ENCODE data around the gene MRC2. TPM values are rescaled to one million over a fixed set of nuclear protein-coding genes. Genes with fewer than 3 reads are reported as not detected.

The MRC2 gene
- total and polyA plus RNA-seq, 9 of the 15 experiments (the other 6 are each of a cell fraction or from before 2014, with no cell fraction given): 0.28 to 11.5 (median 6.6) TPM

DNA sequence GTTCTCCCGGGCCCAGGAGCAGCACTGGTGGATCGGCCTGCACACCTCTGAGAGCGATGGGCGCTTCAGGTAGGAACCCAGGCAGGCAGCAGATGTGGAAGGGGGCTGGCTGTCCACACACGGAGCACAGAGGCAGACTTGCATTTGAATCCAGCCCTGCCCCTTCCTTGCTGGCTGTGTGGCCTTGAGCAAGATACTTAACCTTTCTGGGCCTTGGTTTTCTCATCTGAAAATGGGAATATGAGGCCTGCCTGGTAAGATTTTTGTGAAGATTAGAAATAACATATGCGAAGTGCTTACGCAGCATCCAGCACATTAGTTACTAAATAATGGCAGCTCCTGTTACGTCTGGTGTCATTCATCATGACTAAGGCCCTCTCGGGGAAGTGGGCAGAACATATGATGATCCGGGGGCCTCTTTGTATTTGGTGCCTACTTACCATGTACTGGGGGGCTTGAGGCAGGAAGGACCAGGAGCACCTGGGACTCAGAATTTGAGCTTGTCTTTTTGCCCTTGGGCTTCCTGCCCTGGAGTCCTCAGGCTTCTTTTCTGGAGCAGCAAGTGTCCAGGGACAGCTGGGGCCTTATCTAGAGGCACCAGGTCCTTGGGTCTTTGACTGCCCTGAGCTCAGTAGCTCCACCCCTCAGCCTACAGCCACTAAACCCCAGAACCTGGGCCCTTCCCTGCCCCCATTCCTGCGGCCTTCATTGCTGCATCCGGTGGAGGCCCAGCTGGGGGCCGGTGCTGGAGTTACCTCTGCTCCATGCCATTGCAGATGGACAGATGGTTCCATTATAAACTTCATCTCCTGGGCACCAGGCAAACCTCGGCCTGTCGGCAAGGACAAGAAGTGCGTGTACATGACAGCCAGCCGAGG, 53.8 kb downstream of the MRC2 start (continued):
- TF ChIP-seq ZNF217 (CRISPR knock-in tag; IDR thresholded peaks at IDR 0.05) (no peak), ZNF197 (CRISPR knock-in tag; IDR thresholded peaks at IDR 0.05; ENCODE audit: low read depth) (0 out of 2 replicates have a peak, but pooled peaks have one; percentile 37), TFAM (CRISPR knock-in tag; conservative IDR thresholded peaks at IDR 0.05) (no peak), KDM5B (IDR thresholded peaks at IDR 0.05; ENCODE audit: insufficient replicate concordance, low read depth, low read length) (peak; percentile 74), CBX2 (IDR thresholded peaks at IDR 0.05; ENCODE audit: insufficient read depth, low read length, poor library complexity, severe bottlenecking) (no peak), MTA3 (IDR thresholded peaks at IDR 0.05; ENCODE audit: borderline replicate concordance) (peak; percentile 18; the same call in 1 of the 2 replicates), ZSCAN29 (IDR thresholded peaks at IDR 0.05) (no peak), ZFPM2 (CRISPR knock-in tag; IDR thresholded peaks at IDR 0.05) (no peak), NFATC3 (IDR thresholded peaks at IDR 0.05) (no peak), ZNF717 (CRISPR knock-in tag; IDR thresholded peaks at IDR 0.05) (no peak), XRCC4 (IDR thresholded peaks at IDR 0.05; ENCODE audit: extremely low read depth, insufficient read depth, insufficient read length) (no peak), NCOA2 (IDR thresholded peaks at IDR 0.05; ENCODE audit: partially characterized antibody in 2 of 2) (no peak), SMC3 (conservative IDR thresholded peaks at IDR 0.05; ENCODE audit: insufficient read depth, low read depth, low read length) (no peak), ZNF780A (CRISPR knock-in tag; IDR thresholded peaks at IDR 0.05) (no peak), CEBPB (tag; IDR thresholded peaks at IDR 0.05) (no peak), FOXP1 (CRISPR knock-in tag; IDR thresholded peaks at IDR 0.05) (no peak), NR2C2 (CRISPR knock-in tag; IDR thresholded peaks at IDR 0.05) (no peak), NR2C2 (tag; IDR thresholded peaks at IDR 0.05) (peak; percentile 46; the same call in 1 of the 2 replicates), LCOR (CRISPR knock-in tag; IDR thresholded peaks at IDR 0.05) (peak; percentile 66; the same call in 1 of the 2 replicates), CSDE1 (IDR thresholded peaks at IDR 0.05) (no peak)
- TF ChIP-seq, protein P1, sequence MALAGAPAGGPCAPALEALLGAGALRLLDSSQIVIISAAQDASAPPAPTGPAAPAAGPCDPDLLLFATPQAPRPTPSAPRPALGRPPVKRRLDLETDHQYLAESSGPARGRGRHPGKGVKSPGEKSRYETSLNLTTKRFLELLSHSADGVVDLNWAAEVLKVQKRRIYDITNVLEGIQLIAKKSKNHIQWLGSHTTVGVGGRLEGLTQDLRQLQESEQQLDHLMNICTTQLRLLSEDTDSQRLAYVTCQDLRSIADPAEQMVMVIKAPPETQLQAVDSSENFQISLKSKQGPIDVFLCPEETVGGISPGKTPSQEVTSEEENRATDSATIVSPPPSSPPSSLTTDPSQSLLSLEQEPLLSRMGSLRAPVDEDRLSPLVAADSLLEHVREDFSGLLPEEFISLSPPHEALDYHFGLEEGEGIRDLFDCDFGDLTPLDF (CRISPR knock-in tag; IDR thresholded peaks at IDR 0.05): peak; percentile 64; the same call in 1 of the 2 replicates
- TF ChIP-seq, protein P2, sequence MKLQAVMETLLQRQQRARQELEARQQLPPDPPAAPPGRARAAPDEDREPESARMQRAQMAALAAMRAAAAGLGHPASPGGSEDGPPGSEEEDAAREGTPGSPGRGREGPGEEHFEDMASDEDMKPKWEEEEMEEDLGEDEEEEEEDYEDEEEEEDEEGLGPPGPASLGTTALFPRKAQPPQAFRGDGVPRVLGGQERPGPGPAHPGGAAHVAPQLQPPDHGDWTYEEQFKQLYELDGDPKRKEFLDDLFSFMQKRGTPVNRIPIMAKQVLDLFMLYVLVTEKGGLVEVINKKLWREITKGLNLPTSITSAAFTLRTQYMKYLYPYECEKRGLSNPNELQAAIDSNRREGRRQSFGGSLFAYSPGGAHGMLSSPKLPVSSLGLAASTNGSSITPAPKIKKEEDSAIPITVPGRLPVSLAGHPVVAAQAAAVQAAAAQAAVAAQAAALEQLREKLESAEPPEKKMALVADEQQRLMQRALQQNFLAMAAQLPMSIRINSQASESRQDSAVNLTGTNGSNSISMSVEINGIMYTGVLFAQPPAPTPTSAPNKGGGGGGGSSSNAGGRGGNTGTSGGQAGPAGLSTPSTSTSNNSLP (IDR thresholded peaks at IDR 0.05; ENCODE audit: borderline replicate concordance, low read depth, low read length): no peak
- TF ChIP-seq, protein P3, sequence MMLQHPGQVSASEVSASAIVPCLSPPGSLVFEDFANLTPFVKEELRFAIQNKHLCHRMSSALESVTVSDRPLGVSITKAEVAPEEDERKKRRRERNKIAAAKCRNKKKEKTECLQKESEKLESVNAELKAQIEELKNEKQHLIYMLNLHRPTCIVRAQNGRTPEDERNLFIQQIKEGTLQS (IDR thresholded peaks at IDR 0.05): 0 out of 2 replicates have a peak, but pooled peaks have one; percentile 27
- TF ChIP-seq, protein P3 (CRISPR knock-in tag; conservative IDR thresholded peaks at IDR 0.05): no peak
- TF ChIP-seq, protein P4, sequence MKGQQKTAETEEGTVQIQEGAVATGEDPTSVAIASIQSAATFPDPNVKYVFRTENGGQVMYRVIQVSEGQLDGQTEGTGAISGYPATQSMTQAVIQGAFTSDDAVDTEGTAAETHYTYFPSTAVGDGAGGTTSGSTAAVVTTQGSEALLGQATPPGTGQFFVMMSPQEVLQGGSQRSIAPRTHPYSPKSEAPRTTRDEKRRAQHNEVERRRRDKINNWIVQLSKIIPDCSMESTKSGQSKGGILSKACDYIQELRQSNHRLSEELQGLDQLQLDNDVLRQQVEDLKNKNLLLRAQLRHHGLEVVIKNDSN (CRISPR knock-in tag; IDR thresholded peaks at IDR 0.05): no peak

All from K562 (cell line).